ENCODE data around the gene ANKH.
"Not testable (repeated sequence)": the region's sequence is repeated elsewhere in the genome, so short reads cannot be mapped to it uniquely, and the experiment has no call there.

Gene ANKH

DNA sequence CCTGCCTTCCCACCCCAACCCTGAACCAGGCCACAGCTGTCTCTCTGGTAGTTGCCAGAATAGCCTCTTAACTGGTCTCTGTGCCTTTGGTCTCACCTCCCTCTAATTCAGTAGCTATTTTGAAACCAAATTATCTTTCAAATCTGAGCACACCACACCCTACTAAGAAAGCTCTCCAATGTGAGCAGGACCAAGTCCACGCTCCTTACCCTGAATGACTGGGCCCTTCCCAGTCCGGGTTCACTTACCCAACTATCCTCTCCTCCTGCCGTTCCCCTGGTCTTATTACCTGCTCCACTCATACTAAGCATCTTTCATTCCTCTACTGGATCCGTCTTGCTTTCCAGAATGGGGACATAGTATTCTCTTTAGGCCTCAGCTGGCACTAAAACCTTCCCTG lies 16.8 kb downstream of the ANKH start:
- no peak for DNase-seq (ENCODE audit: low read depth)

DNA sequence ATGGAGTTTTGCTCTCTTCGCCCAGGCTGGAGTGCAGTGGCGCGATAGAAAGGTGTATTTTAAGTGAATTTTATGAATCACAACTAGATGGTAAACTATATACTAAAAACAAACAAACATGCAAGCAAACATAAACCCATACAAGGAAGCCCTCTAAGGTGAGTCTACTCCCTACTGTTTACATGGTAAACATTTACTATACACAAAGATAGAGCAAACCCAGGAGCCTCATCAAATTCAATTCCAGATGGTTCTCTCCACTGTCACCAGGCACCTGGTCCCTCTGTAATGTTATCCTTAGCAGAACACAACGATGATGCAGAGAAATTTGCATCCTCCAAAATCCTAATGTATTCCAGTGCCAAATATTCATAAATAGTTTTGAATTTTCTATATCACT lies 17.9 kb downstream of the ANKH start:
- DNase-seq (ENCODE audit: low read depth) = no peak

DNA sequence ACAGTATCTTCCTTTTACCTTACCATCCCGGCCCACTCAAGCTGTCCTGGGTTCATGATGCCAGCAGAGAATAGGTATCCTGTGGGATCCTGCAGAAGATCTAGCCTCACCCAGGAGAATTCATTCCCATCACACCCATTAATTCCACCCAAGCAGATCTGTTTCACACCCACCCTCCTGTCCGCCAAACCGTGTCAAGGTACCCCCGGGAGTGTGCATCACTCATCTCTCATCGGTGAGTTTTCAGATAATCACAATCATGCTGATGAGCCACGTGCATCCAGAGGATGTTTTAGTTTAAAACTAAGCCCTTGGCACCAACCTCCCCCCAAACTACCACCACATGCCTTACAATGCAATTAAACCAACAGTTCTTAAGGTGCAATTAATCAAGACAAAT lies 18.8 kb downstream of the ANKH start:
- DNase-seq (ENCODE audit: low read depth) = no peak

DNA sequence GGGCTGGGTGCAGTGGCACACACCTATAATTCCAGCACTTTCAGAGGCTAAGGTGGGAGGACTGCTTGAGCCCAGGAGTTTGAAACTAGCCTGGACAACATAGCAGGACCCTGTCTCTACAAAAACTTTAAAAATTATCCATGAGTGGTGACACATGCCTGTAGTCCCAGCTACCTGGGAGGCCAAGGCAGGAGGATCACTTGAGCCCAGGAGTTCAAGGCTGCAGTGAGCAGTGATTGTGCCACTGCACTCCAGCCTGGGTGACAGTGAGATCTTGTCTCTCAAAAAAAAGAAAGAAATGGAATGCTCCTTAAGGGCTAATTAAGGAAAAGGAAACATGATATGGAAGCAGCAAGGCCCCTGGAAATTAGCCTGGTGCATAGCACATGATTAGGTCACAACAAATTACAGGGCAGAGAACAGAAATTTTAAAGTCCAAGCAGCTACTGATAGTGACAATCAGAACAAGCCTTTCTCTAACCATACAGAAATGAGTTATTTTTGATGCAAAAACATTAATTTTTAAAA lies 19.5 kb downstream of the ANKH start:
- DNase-seq (ENCODE audit: low read depth) = no peak

DNA sequence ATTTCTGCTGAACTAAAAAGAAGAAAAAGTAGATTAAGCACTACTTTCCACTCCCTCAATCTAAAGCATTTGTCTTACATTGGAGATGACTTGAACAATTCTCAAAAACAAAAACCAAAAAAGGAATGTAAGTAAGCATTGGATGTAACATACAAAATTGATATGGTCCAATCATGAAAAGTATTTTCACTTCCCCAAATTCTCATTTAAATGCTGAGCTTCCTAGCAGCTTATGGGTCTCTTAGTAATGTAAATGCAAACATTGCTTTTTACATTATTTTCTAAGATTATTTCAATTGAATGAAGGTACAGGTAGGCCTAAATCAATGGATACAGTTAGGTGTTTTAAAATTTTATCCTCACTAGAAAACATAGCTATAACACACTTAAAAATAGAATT lies 20.0 kb downstream of the ANKH start:
- no peak for DNase-seq (ENCODE audit: low read depth)

DNA sequence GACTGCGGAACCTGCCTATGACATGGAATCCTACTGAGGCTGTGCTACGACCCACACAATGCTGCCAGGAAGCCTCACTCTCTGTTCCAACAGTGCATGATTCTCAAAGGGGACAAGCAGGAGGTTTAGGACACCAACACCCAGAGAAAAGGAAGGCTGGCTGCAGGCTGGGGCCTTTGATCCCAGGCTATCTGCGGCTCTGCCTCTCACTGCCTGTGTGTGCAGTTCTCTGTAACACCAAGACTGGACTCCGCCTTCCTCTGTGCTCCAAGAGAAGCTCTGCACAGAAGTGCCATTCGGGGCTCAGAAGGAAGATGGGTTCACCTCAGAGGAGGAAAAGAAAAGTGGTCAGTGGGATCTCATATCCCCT lies 20.5 kb downstream of the ANKH start:
- no peak for DNase-seq (ENCODE audit: low read depth)

DNA sequence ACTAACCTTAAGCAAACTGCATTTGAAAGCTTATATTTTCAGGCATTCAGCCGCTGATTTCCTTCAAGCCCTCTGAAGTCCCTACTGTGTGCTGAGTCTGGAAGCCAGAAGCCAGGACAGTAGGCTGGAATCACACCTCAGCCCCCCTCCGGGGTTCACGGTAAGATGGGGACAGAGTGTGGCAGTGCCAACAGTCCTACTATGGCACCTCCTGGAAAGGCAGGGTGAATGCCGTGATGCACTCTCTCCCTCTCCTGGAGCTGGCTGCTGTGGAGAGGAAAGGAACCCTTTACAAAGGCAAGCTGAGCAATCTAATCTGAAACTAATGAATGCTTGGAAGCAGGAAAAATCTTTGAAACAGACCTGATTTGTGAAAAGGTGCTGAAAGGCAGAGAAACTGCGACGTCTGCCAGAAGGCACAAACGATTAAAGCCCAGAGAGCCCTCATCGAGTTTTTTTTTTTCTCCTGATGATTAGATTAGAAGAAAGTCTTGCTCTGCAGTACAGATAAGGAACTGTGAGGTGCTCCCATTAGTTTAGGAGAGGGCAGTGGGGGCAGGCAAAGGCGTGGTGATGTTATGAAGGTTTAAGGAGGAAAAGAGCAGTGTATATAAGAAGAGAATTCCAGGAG lies 21.0 kb downstream of the ANKH start:
- no peak for DNase-seq (ENCODE audit: low read depth)

DNA sequence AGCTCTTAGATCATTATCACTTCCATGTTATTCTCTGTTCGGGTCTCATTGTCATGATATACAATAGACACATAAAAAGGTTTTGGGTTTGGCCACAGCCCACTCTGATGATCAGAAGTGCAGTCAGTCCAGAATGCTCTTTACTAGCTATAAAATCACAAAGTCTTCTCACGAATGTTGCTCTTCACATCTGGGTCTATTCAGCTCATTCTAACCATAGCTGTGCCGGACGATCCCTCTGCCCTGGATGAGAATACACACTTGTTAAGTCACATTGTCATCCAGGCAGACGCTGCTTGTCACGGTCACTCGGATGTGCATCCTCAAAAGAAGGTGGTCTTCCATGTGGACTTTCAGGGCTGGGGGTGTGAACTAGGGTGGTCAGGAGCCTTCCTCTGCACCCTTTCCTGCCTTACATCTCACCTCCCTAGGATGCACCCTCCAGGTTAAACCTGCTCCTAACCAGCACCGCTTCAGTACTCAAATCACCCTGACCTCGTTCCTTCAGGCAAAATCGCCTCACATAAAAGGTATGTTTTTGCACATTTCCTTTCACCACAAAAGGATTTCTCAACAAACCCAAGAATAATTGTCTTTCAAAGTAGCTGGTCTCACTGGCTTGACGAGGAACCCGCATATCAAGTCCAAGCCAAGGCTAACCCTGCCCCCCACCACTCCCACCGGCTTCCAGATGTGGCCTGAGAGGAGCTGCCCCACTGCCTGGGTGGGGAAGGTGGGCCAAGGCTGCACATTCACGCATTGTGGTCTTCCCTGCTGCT lies 21.9 kb downstream of the ANKH start:
- DNase-seq (ENCODE audit: low read depth) = no peak

DNA sequence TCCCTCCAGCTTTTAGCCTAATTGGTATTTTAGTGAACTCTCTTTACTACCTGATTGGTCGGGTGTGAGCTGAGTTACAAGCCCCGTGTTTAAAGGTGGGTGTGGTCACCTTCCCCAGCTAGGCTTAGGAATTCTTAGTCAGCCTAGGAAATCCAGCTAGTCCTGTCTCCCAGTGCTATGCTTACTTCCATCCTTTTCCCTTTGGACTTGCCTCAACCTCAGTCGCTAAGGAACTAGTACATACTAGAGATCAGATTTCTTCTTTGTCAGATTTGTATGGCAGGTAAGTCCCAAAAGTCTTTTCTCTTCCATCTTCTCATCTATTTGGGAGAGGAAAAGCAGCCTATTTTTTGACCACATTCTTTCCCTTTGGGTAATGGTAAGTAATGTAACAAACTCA lies 22.6 kb downstream of the ANKH start:
- DNase-seq (ENCODE audit: low read depth) = not testable (repeated sequence)

DNA sequence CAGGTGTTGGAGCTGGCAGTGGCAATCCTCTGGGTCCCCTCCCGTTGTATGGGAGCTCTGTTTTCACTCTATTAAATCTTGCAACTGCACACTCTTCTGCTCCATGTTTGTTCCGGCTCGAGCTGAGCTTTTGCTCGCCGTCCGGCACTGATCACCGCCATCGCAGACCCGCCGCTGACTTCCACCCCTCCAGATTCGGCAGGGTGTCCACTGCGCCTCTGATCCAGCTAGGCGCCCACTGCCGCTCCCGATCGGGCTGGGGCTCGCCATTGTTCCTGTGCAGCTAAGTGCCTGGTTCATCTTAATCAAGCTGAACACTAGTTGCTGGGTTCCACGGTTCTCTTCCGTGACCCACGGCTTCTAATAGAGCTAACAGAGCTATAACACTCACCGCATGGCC lies 23.2 kb downstream of the ANKH start:
- no peak for DNase-seq (ENCODE audit: low read depth)

DNA sequence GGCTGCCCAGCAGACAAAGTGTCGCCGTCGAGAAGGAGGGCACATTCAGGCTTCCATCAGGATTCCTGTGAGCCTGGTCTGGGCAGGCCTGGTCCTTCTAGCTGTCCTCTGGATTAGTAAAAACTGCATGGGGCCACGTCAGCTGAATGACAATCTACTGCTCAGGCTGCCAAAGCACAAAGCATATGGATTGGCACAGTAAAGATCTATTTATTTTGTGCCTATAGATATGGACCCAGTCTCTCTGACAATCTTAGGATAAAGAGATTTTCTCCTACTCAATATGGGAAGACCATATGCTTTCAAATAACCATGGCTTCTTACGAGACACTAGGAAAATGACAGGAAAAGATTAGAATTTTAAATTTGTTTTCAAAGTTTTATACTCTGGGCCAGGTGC lies 24.1 kb downstream of the ANKH start:
- no peak for DNase-seq (ENCODE audit: low read depth)

DNA sequence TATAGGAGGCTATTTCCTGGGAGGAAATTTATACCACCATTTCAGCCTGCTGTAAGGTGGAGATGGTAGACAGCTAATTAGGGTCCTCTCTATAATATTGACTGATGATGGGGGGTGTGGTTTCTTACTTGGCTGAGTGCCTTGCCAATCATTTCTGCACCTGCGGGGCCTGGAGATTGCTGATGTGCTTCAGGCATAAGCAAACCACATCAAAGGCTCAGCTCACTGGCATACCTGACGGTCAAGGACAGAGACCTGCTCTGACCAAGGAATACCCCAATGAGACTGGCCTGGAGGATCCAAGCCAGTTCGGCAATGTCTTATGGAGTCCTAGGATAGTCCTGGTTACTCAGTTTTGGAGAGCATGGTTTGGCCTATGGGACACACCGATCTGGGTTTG lies 29.5 kb downstream of the ANKH start:
- DNase-seq (ENCODE audit: low read depth) = no peak

DNA sequence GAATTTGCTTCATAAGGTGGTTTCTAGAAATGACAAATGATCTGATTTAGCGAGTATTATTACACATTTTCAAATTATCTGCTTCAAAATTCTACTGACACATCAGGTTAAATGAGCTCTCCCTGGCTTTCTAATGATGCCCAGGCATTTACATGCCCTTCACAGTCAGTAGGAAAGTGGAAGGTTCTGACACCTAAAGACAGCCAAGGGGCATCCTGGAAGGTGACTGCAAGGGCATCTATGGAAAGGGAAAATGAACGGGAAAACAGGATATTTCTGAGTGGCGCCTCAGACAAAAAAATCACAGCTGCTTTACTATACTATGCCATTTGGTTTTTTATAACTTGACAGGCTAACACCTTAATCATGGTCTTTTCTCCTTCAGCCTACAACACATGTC lies 31.0 kb downstream of the ANKH start:
- DNase-seq (ENCODE audit: low read depth) = no peak

DNA sequence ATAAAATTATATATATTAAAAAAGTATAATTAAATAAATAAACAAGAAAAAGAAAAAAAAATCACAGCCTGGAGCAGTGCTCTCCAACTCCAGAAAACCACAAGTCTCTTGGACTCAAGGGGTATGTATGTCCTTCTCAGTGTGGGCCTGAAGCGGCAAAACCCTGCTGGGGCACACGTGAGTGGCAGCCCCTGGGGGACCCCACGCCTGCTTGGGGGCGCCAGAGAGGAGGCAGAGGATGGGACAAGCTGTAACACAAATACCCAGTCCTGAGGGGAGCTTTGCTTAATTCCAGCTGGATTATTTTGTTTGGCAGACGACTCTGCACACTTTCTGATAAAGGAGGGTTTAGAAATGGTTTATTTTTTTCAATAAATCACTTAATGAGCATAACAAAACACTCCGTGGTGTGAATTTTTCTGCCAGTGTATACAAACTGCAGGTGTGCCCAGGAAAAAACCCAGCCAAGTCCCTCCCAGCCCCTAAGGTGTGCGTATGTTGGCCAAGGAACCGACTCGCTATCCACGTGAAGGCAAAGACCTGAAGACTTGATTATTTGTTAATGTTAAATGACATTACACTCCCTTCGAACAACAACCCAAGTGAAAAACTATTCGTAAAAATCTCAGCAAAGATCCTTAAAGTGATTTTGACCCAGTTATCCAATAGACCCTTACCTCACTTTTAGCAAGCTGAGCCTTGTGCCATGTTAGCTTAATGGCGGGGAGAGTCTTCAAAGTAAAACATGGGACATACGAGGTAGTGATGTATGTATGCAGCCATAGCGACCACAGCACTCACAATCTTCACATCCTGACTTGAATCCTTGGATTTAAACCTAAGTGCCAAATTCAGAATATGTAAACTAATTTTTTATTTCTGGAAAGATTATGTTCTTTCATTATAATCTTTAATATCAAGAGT lies 32.9 kb downstream of the ANKH start:
- no peak for DNase-seq (ENCODE audit: low read depth)

DNA sequence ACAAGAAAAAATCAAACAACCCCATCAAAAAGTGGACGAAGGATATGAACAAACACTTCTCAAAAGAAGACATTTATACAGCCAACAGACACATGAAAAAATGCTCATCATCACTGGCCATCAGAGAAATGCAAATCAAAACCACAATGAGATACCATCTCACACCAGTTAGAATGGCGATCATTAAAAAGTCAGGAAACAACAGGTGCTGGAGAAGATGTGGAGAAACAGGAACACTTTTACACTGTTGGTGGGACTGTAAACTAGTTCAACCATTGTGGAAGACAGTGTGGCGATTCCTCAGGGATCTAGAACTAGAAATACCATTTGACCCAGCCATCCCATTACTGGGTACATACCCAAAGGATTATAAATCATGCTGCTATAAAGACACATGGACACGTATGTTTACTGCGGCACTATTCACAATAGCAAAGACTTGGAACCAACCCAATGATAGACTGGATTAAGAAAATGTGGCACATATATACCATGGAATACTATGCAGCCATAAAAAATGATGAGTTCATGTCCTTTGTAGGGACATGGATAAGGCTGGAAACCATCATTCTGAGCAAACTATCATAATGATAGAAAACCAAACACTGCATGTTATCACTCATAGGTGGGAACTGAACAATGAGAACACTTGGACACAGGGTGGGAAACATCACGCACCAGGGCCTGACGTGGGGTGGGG lies 34.0 kb downstream of the ANKH start:
- DNase-seq (ENCODE audit: low read depth) = not testable (repeated sequence)

DNA sequence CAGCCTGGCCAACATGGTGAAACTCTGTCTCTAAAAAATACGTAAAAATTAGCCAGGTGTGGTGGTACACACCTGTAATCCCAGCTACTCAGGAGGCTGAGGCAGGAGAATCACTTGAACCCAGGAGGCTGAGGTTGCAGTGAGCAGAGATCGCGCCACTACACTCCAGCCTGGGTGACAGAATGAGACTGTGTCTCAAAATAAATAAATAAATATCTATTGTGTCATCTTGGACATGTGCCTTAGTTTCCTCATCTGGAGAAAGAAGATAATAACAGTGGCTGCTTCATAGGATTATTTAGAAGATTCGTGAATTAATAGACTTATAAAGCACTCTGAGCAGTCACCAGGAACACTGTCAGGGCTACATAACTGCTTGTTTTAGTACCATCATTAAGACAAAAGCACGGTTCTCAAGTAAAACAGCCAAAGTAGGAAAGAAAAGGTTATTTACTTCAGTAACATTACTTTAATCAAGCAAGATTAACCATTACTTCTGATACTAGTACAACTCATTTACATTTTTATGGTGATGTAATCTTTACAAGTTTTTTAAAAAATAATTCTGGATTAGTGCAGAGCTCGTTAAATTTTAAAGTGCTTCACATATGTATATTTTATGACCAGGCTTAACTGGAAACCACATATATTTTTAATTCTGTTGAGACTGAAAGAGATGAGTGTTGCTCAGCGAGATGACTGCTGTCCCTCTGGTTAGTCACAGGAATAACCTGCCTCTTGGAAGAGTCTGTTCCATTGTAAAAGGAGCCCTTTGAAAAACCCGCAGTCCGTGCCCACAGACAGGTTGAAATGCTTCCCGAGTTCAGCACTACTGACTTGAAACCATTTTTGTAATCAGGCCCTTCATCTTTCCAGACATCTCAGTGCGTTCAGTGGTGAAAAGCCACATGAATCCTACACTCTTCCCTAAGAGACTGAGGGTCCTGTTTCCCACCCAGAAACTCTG lies 36.7 kb downstream of the ANKH start:
- DNase-seq (ENCODE audit: low read depth) = no peak

DNA sequence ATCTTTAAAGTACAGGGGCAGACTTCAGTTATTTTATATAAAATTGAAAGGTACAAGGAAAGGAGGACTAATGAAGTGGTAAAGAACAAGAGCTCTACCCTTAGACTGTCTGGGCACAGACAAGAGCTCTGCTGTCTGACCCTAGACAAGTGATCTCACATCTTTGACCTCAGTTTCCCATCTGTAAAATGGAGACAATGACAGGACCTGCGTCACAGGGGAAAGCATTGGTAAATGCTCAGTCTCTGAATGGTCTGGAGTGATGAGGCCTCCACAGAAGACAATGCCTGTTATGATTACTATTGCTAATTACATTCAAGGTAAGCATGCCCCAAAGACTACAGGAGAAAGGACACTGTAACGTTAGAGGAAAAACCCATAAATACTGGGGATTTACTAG lies 37.5 kb downstream of the ANKH start:
- DNase-seq (ENCODE audit: low read depth) = no peak

DNA sequence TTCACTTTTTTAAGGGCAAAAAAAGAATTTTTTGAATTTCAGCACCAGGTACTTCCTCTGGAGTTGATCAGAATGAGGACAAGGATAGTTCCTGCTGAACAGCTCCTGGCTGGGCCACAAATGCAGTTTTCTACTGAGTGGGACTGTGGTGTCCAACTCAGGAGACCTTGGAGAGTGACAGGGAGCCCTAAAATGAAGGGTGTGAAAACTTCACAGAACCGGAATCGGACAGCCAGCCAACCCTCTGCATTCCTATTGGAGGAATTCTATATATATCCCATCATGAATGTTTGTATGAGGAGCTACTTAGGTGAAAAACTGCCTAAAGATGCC lies 40.6 kb downstream of the ANKH start:
- DNase-seq (ENCODE audit: low read depth) = no peak

DNA sequence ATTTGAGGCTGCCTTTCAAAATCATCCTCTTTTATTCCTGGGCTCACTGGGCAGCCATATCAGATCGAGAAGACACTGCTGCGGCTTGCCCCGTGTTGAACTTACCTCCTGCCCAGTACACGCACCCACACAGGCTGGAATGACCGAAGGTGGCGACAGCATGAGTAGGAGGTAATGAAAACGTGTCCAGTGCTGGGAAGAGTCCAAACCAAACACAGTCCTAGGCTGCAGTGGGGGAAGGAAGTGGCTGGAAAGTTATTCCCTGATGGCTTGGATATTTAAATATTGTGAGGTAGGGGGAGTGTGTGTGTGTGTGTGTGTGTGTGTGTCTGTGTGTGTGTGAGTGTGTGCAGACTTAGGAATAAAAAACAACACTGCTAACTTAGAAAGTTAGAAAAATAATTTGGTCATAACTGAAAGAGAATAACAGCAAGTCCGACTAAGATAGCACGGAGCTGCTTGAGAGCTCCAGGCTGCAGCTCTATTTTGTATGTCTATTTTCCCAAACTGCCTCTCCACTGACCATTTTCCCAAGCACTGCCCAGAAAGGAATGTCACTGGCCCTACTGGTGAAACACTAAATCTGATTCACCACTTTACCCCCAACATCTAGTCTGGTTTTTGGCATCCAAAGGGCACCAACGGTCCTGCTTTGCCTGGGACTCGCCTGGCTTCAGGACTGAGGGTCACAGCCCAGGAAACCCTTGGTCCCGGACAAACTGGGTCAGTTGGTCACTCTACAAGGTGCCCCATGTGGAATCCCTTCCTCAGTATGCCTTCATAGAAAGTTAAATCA lies 41.2 kb downstream of the ANKH start:
- DNase-seq (ENCODE audit: low read depth) = no peak

DNA sequence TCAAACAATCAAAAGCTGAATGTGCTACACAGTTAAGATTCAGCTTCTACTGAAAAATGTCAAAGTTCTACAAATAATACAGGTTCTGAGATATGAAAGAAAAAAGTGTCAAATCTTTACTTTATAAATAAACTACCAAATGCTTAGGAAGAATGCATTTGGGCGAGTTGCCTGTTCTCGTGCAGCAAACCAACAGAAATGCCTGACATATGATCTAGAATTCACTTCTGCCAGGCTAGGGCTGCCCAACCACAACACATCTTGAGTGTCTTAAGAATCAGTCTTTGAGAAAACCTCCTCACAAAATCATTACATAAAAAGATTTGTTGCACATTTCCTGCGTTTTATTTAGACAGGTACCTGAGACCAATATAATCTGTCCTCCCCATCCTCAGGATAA lies 42.2 kb downstream of the ANKH start:
- DNase-seq (ENCODE audit: low read depth) = no peak
